ENCODE data around the gene CISD1. TPM values are rescaled to one million over a fixed set of nuclear protein-coding genes. Genes with fewer than 3 reads are reported as not detected.

The CISD1 gene
- polyA plus RNA-seq, 3 donors, result 5.4 to 29.4 (median 24.9) TPM

- H2AFZ ChIP-seq (ENCODE audit: insufficient read depth, low read depth, low read length, poor library complexity, severe bottlenecking), result peak overlapping the region; percentile 98
- Mint-ChIP-seq H3K4me3 (peak overlapping the region; percentile 93 to 98), H3K36me3 (peaks cover 0 to 3% of the 10 kb centered on the region in 2 donors), H3K9me3 (peaks cover 0 to 8% (median 0%) of the 10 kb centered on the region in 7 donors), H3K27ac (peak overlapping the region; percentile 92 to 99 (median 97)), H3K27me3 (ENCODE audit: low read depth in 3 of 3) (peaks cover 0 to 2% (median 0%) of the 10 kb centered on the region in 3 donors), H3K4me1 (peaks cover 33% of the 10 kb centered on the region)
- intact Hi-C loops (cut with micrococcal nuclease), result loop anchor here (1.0 to 10.0 kb wide), 3 partner anchors 66 to 1636 kb away; partner anchors contain the start of genes CCDC6 (in 1 of the 2) and UBE2D1 (in 1 of the 2)
- peaks cover 29 to 42% of the 10 kb centered on the region in 2 donors for H3K4me1 ChIP-seq (ENCODE audit: control insufficient read depth in 1 of 2, insufficient read depth in 2 of 2, low read length in 2 of 2)
- peak overlapping the region; percentile 91 for H3K4me2 ChIP-seq (replicated peaks; ENCODE audit: extremely low read depth, low read length, poor library complexity, severe bottlenecking)
- peak overlapping the region; percentile 69 for H3K9ac ChIP-seq (ENCODE audit: insufficient read depth, low read length, poor library complexity, severe bottlenecking)
- H3K27ac ChIP-seq (ENCODE audit: low read depth in 1 of 2, low read length in 2 of 2), result peak overlapping the region; percentile 84 to 100
- DNase-seq, result no peak
- peaks cover 61% of the 10 kb centered on the region for H3K79me2 ChIP-seq (ENCODE audit: insufficient read depth, low read length)
- H3K9me3 ChIP-seq (replicated peaks in 1 of 2; ENCODE audit: control insufficient read depth in 1 of 2, insufficient read depth in 1 of 2, low read length in 2 of 2), result no peaks in the 10 kb centered on the region
- H3K27me3 ChIP-seq (ENCODE audit: control insufficient read depth in 2 of 2, insufficient read depth in 2 of 2, low read length in 2 of 2), result no peaks in the 10 kb centered on the region
- WGBS (ENCODE audit: insufficient coverage), result 0% methylated on average over 4 of the region's 13 CpGs
- peak overlapping the region; percentile 44 to 83 (median 62) for H3K4me3 ChIP-seq (replicated peaks in 1 of 3; ENCODE audit: low read depth in 2 of 3, low read length in 3 of 3)
- TF ChIP-seq CTCF (IDR thresholded peaks at IDR 0.05), result no peak
- peaks cover 17% of the 10 kb centered on the region for H4K20me1 ChIP-seq (ENCODE audit: insufficient read depth, low read length)
- no peaks in the 10 kb centered on the region for H3K36me3 ChIP-seq (replicated peaks in 1 of 2; ENCODE audit: control insufficient read depth in 1 of 2, insufficient read depth in 2 of 2, low read length in 2 of 2)
These were observed 462 bp upstream of the CISD1 start for GRCh38 chr10:58268454-58268945.

- Histone ChIP-seq H3K9ac (ENCODE audit: insufficient read depth, low read length, poor library complexity, severe bottlenecking) (peak overlapping the region; percentile 69), H3K27ac (ENCODE audit: low read depth in 1 of 2, low read length in 2 of 2) (peak overlapping the region in 1 of 2 donors; percentile 100), H3K27me3 (ENCODE audit: control insufficient read depth in 2 of 2, insufficient read depth in 2 of 2, low read length in 2 of 2) (no peaks in the 10 kb centered on the region), H3K4me2 (replicated peaks; ENCODE audit: extremely low read depth, low read length, poor library complexity, severe bottlenecking) (peak overlapping the region; percentile 91), H3K79me2 (ENCODE audit: insufficient read depth, low read length) (peaks cover 49% of the 10 kb centered on the region), H2AFZ (ENCODE audit: insufficient read depth, low read depth, low read length, poor library complexity, severe bottlenecking) (peak overlapping the region; percentile 98), H3K4me1 (ENCODE audit: control insufficient read depth in 1 of 2, insufficient read depth in 2 of 2, low read length in 2 of 2) (peaks cover 26 to 37% of the 10 kb centered on the region in 2 donors), H3K4me3 (replicated peaks in 1 of 3; ENCODE audit: low read depth in 2 of 3, low read length in 3 of 3) (peak overlapping the region; percentile 44 to 83 (median 62)), H3K36me3 (replicated peaks in 1 of 2; ENCODE audit: control insufficient read depth in 1 of 2, insufficient read depth in 2 of 2, low read length in 2 of 2) (no peaks in the 10 kb centered on the region), H4K20me1 (ENCODE audit: insufficient read depth, low read length) (peaks cover 5% of the 10 kb centered on the region), H3K9me3 (replicated peaks in 1 of 2; ENCODE audit: control insufficient read depth in 1 of 2, insufficient read depth in 1 of 2, low read length in 2 of 2) (no peaks in the 10 kb centered on the region)
- WGBS (ENCODE audit: insufficient coverage), result 0% methylated on average over 4 of the region's 12 CpGs
- peak overlapping the region; percentile 93 to 98 for H3K4me3 Mint-ChIP-seq
- peak overlapping the region in 2 of 7 donors; percentile 97 to 99 for H3K27ac Mint-ChIP-seq
- TF ChIP-seq CTCF (IDR thresholded peaks at IDR 0.05), result no peak
- peaks cover 0 to 8% (median 0%) of the 10 kb centered on the region in 7 donors for H3K9me3 Mint-ChIP-seq
- no peak for DNase-seq
- intact Hi-C loops (cut with micrococcal nuclease), result loop anchor here (10.0 kb wide), 2 partner anchors 65 to 1635 kb away; partner anchors contain the start of genes CCDC6 (in 1 of the 2) and UBE2D1 (in 1 of the 2)
- peaks cover 23% of the 10 kb centered on the region for H3K4me1 Mint-ChIP-seq
- H3K36me3 Mint-ChIP-seq, result no peaks in the 10 kb centered on the region
- H3K27me3 Mint-ChIP-seq (ENCODE audit: low read depth in 3 of 3), result peaks cover 0 to 2% (median 0%) of the 10 kb centered on the region in 3 donors
These were observed 874 bp downstream of the CISD1 start for GRCh38 chr10:58269782-58270290.

Measured in CD14-positive monocyte (primary cell).